Prostate gland (tissue), 2 donors: ENCODE data around the gene HMGCS2. TPM values are rescaled to one million over a fixed set of nuclear protein-coding genes. Genes with fewer than 3 reads are reported as not detected.

Experiments
- DNase-seq: peaks from one replicate; pipeline ENCODE4 v3.0.0-alpha.2; 2019; ENCODE audit warnings: low spot score
- H3K27ac ChIP-seq, 2 donors: fragments of 200-600 bp; sonication (generic); 2 replicates each; pipeline ENCODE4 v1.5.1; 2017 to 2019
- H3K27me3 ChIP-seq: fragments of 200-600 bp; sonication (generic); replicated peaks from 2 replicates; pipeline ENCODE4 v1.5.1; 2019; ENCODE audit not compliant: insufficient read depth
- H3K36me3 ChIP-seq, 2 donors: fragments of 200-600 bp; sonication (generic); 1 replicate in 1 of 2; 2 replicates in 1 of 2; pipeline versions ENCODE4 v1.5.1 to v1.8.1; 2017 to 2019
- H3K4me1 ChIP-seq: fragments of 200-600 bp; sonication (generic); replicated peaks from 2 replicates; pipeline ENCODE4 v1.5.1; 2019
- H3K4me3 ChIP-seq, 2 donors: fragments of 200-600 bp; sonication (generic); 2 replicates each; pipeline ENCODE4 v1.5.1; 2017 to 2019
- H3K9me3 ChIP-seq: fragments of 200-600 bp; sonication (generic); 2 replicates; pipeline ENCODE4 v1.5.1; 2017
- POLR2A ChIP-seq: fragments of 450-650 bp; IDR thresholded peaks from one replicate; pipeline ENCODE4 v1.6.1; 2016; ENCODE audit warnings: antibody characterized with exemption, mild to moderate bottlenecking
- POLR2AphosphoS5 ChIP-seq: sonication (generic); formaldehyde crosslinking; IDR thresholded peaks from one replicate; pipeline ENCODE4 v1.6.1; 2017; ENCODE audit warnings: antibody characterized with exemption
- WGBS: methylation state at CpG from one replicate; pipeline ENCODE4 v1.1.5; 2018; 5-methylcytosine and 5-hydroxymethylcytosine counted together
- intact Hi-C: fragments of 100-400 bp; cut with DNase I; formaldehyde crosslinking; loops from one replicate; pipeline ENCODE4 v1.14.2; 2022
- total RNA-seq, 2 donors: library from RNA; depleted of rRNA; stranded (reverse); fragments of >200 nt; gene quantifications; one replicate each; pipeline ENCODE4 v1.1.0, GENCODE V29; 2016
- TF ChIP-seq, protein P1 (sequence below), 4 experiments: fragments of 200-600 bp in 2 of 4; fragments of 450-650 bp in 2 of 4; sonication (generic) in 2 of 4; IDR thresholded peaks; 1 replicate in 3 of 4; 2 replicates in 1 of 4; pipeline ENCODE4 v1.5.1; 2016 to 2019; ENCODE audit warnings: antibody characterized with exemption in 4 of 4, mild to moderate bottlenecking in 2 of 4, moderate library complexity in 2 of 4

Gene HMGCS2
- total RNA-seq, 2 donors from 2014 or later = 4.6 to 21.5 TPM

DNA sequence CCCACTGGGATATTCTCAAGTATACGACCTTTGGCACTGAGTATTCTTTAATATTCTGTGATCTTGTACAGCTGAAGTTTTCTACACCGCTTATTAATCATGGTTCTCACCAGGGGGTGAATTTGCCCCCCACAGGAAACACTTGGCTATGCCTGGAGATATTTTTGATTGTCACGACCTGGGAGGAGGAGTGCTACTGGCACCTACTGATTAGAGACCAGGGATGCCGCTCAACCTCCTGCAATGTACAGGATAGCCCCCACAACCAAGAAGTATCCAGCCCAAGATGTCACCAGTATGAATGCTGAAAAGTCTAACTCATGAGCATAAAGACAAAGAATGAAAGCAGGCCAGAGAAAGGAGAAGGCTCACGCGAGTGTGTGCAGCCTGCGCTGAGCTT lies 28.9 kb upstream of the HMGCS2 start:
- H3K27ac ChIP-seq = no peak overlapping the region
- no peaks in the 10 kb centered on the region for H3K36me3 ChIP-seq
- no peak for DNase-seq
- H3K4me1 ChIP-seq = no peaks in the 10 kb centered on the region
- no peak overlapping the region for H3K4me3 ChIP-seq
- 94% methylated on average over 7 of the region's 7 CpGs for WGBS
- no peaks in the 10 kb centered on the region for H3K9me3 ChIP-seq
- no peak for TF ChIP-seq POLR2A
- no peak for TF ChIP-seq POLR2AphosphoS5
- TF ChIP-seq, protein P1, sequence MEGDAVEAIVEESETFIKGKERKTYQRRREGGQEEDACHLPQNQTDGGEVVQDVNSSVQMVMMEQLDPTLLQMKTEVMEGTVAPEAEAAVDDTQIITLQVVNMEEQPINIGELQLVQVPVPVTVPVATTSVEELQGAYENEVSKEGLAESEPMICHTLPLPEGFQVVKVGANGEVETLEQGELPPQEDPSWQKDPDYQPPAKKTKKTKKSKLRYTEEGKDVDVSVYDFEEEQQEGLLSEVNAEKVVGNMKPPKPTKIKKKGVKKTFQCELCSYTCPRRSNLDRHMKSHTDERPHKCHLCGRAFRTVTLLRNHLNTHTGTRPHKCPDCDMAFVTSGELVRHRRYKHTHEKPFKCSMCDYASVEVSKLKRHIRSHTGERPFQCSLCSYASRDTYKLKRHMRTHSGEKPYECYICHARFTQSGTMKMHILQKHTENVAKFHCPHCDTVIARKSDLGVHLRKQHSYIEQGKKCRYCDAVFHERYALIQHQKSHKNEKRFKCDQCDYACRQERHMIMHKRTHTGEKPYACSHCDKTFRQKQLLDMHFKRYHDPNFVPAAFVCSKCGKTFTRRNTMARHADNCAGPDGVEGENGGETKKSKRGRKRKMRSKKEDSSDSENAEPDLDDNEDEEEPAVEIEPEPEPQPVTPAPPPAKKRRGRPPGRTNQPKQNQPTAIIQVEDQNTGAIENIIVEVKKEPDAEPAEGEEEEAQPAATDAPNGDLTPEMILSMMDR (IDR thresholded peaks at IDR 0.05) = no peak
- H3K27me3 ChIP-seq = no peaks in the 10 kb centered on the region
- intact Hi-C loops = no loop called here

DNA sequence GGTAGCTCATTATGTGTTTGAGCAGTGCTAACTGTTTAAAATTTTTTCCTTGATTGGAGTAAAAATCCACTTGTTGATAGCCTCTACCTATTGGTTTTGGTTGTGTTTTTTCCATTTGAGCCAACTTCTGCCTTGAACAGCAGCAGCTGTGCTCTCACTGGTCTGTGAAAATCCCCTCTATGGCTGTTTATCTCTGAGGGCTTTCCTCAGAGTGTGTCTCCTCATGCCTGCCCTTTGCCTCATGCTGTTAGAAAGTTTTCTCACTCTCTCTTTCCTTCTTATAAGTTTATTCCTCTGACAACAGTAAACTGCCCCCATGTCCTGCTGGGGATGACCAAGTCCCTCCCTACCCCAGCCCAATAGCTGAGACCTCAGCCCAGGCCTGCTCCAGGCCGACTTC lies 28.5 kb upstream of the HMGCS2 start:
- Histone ChIP-seq H3K27me3 (no peaks in the 10 kb centered on the region), H3K27ac (no peak overlapping the region), H3K36me3 (no peaks in the 10 kb centered on the region), H3K4me1 (no peaks in the 10 kb centered on the region), H3K9me3 (no peaks in the 10 kb centered on the region), H3K4me3 (no peak overlapping the region)
- intact Hi-C loops = no loop called here
- DNase-seq = no peak
- TF ChIP-seq POLR2A = no peak
- TF ChIP-seq, protein P1 (IDR thresholded peaks at IDR 0.05) = no peak
- TF ChIP-seq POLR2AphosphoS5 = no peak
- WGBS = 85% methylated on average over 1 of the region's 1 CpG

DNA sequence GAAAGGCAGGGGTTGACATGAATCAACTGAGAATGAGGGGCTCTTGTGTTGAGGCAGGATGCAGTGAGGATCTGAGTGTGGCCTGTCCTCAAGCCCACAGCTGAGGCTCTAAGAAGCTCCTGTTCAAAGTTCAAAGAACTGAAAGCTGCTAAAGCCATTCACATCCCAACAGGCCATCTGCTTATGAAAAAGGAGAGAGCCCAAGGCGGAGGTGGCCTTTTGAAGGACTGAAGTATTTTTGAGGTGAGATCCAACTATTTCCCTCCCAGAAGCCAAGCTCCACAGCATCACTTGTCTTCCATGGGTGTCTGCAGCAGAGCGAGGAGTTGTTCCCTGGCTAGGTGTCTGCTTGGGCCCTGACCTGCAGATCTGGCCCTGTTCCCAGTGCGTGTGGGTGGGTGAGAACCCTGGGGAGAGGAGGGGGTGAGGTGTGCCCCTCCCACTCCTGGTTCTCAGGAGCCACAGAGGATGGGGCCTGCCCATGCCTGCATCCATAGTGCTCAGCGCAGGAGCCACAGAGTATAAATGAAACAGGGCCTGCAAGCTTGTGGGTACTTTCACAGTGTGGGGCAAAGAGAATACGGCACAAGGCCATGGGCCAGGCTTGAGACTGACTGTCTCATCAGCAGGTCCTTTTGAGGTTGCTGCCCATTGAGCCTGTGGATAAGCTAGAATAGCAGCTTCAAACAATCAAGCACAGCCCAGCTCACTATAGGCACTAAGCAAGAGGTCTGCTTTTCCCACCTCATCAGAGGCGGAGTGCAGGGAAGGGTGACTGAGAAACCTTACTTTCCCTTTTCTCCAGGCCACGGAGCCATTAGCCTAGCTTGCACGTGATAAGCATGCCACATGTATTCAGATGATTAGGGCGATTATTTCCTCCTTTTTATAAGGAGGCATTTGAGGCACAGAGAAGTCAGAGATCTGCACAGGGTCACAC lies 26.8 kb upstream of the HMGCS2 start:
- TF ChIP-seq POLR2A (no peak), POLR2AphosphoS5 (no peak)
- TF ChIP-seq, protein P1 (IDR thresholded peaks at IDR 0.05) = no peak
- no peaks in the 10 kb centered on the region for H3K36me3 ChIP-seq
- no peaks in the 10 kb centered on the region for H3K4me1 ChIP-seq
- H3K9me3 ChIP-seq = no peaks in the 10 kb centered on the region
- H3K27ac ChIP-seq = no peak overlapping the region
- H3K4me3 ChIP-seq = no peak overlapping the region
- WGBS = 74% methylated on average over 9 of the region's 9 CpGs
- H3K27me3 ChIP-seq = no peaks in the 10 kb centered on the region
- intact Hi-C loops = no loop called here
- no peak for DNase-seq

GRCh38 chr1:119794876-119795240 lies 26.2 kb upstream of the HMGCS2 start:
- intact Hi-C loops = no loop called here
- H3K9me3 ChIP-seq = no peaks in the 10 kb centered on the region
- no peak for TF ChIP-seq POLR2AphosphoS5
- TF ChIP-seq POLR2A = no peak
- TF ChIP-seq, protein P1 (IDR thresholded peaks at IDR 0.05) = no peak
- DNase-seq = no peak
- H3K36me3 ChIP-seq = no peaks in the 10 kb centered on the region
- no peaks in the 10 kb centered on the region for H3K27me3 ChIP-seq
- no peak overlapping the region for H3K27ac ChIP-seq
- WGBS = 63% methylated on average over 3 of the region's 3 CpGs
- no peak overlapping the region for H3K4me3 ChIP-seq
- no peaks in the 10 kb centered on the region for H3K4me1 ChIP-seq
